GM11168 (cell line): ENCODE measurements around the gene SPAG17.

Experiments
- in situ Hi-C: fragments of 300-500 bp; cut with MboI; formaldehyde crosslinking; loops from one replicate; pipeline ENCODE4 v1.12.0; 2022; ENCODE audit warnings: low sequenced_read_pairs; ENCODE audit not compliant: unreplicated experiment

Gene SPAG17

GRCh38 chr1:118124064-118124463 is 61.0 kb downstream of the SPAG17 start:
- in situ Hi-C loops, result no loop called here

- in situ Hi-C loops, result no loop called here
Observed at GRCh38 chr1:118123116-118123839, 61.8 kb downstream of the SPAG17 start.

GRCh38 chr1:118122234-118123004 is 62.6 kb downstream of the SPAG17 start:
- in situ Hi-C loops, result no loop called here

GRCh38 chr1:118118873-118119463 is 66.1 kb downstream of the SPAG17 start:
- in situ Hi-C loops, result no loop called here

GRCh38 chr1:118118469-118118868 is 66.6 kb downstream of the SPAG17 start:
- in situ Hi-C loops, result no loop called here

GRCh38 chr1:118117521-118117920 is 67.5 kb downstream of the SPAG17 start:
- in situ Hi-C loops, result no loop called here

- in situ Hi-C loops, result no loop called here
Observed at GRCh38 chr1:118116909-118117308, 68.1 kb downstream of the SPAG17 start.

- in situ Hi-C loops, result no loop called here
Observed at GRCh38 chr1:118116401-118116800, 68.6 kb downstream of the SPAG17 start.

- in situ Hi-C loops, result no loop called here
Observed at GRCh38 chr1:118115567-118116295, 69.3 kb downstream of the SPAG17 start.

GRCh38 chr1:118113261-118113660 is 71.8 kb downstream of the SPAG17 start:
- in situ Hi-C loops, result no loop called here

- in situ Hi-C loops, result no loop called here
Observed at GRCh38 chr1:118110580-118110979, 74.4 kb downstream of the SPAG17 start.

- in situ Hi-C loops, result no loop called here
Observed at GRCh38 chr1:118104951-118105350, 80.1 kb downstream of the SPAG17 start.

GRCh38 chr1:118102445-118102844 is 82.6 kb downstream of the SPAG17 start:
- in situ Hi-C loops, result no loop called here

GRCh38 chr1:118101999-118102398 is 83.0 kb downstream of the SPAG17 start:
- in situ Hi-C loops, result no loop called here

- in situ Hi-C loops, result no loop called here
Observed at GRCh38 chr1:118101515-118101844, 83.5 kb downstream of the SPAG17 start.

GRCh38 chr1:118100686-118101514 is 84.1 kb downstream of the SPAG17 start:
- in situ Hi-C loops, result no loop called here

GRCh38 chr1:118099686-118100085 is 85.3 kb downstream of the SPAG17 start:
- in situ Hi-C loops, result no loop called here

- in situ Hi-C loops, result no loop called here
Observed at GRCh38 chr1:118097622-118098348, 87.2 kb downstream of the SPAG17 start.

- in situ Hi-C loops, result no loop called here
Observed at GRCh38 chr1:118093017-118093416, 92.0 kb downstream of the SPAG17 start.
